ENCODE data around the gene DMKN. TPM values are rescaled to one million over a fixed set of nuclear protein-coding genes. Genes with fewer than 3 reads are reported as not detected.

DMKN gene
- total RNA-seq (150 TPM), polyA plus RNA-seq (ENCODE audit: insufficient read depth, low read depth, low replicate concordance) (137 TPM)
- long read RNA-seq, donor 1, partial matches to known transcripts, result 1,022 of 1,083 reads
- long read RNA-seq, donor 1, other reads (novel, unspliced or antisense), result 53 of 1,083 reads
- long read RNA-seq, donor 2, partial matches to known transcripts, result 0 of 16 reads
- long read RNA-seq, donor 2, other reads (novel, unspliced or antisense), result 0 of 16 reads
- long read RNA-seq, donor 3, partial matches to known transcripts, result 0 of 20 reads
- long read RNA-seq, donor 3, other reads (novel, unspliced or antisense), result 0 of 20 reads
- long read RNA-seq, donor 4, partial matches to known transcripts, result 0 of 7 reads
- long read RNA-seq, donor 4, other reads (novel, unspliced or antisense), result 0 of 7 reads
- long read RNA-seq, donor 5, partial matches to known transcripts, result 0 of 1 reads
- long read RNA-seq, donor 5, other reads (novel, unspliced or antisense), result 0 of 1 reads
- long read RNA-seq, donor 6, transcript DMKN-245 (5 exons, 441 nt), result major isoform, 5 of 37 reads
- long read RNA-seq, donor 6, partial matches to known transcripts, result 0 of 37 reads
- long read RNA-seq, donor 6, other reads (novel, unspliced or antisense), result 6 of 37 reads
- long read RNA-seq, donor 7, partial matches to known transcripts, result 5 of 46 reads
- long read RNA-seq, donor 7, other reads (novel, unspliced or antisense), result 28 of 46 reads
- long read RNA-seq, donor 8, partial matches to known transcripts, result 0 of 16 reads
- long read RNA-seq, donor 8, other reads (novel, unspliced or antisense), result 0 of 16 reads
- long read RNA-seq, donor 9, partial matches to known transcripts, result 0 of 7 reads
- long read RNA-seq, donor 9, other reads (novel, unspliced or antisense), result 0 of 7 reads
- long read RNA-seq, donor 10, partial matches to known transcripts, result 11 of 23 reads
- long read RNA-seq, donor 10, other reads (novel, unspliced or antisense), result 0 of 23 reads

GRCh38 chr19:35513628-35514281 is at the start of gene DMKN:
Gene DMKN (minus strand): TSS chr19:35513649. CDS start chr19:35513475, 174 bp downstream.
- H3K27ac ChIP-seq (ENCODE audit: low read depth in 2 of 2, low read length in 2 of 2), result no peak within 1 kb of the TSS
- TF ChIP-seq CTCF (IDR thresholded peaks at IDR 0.05; ENCODE audit: borderline replicate concordance, extremely low read depth, insufficient read depth), result no peak
- H3K27me3 ChIP-seq (ENCODE audit: control insufficient read depth, insufficient read depth, low read length), result no peaks in the 10 kb centered on the region
- H3K4me3 ChIP-seq (ENCODE audit: low read length in 3 of 3), result no peak within 1 kb of the TSS
- H3K9ac ChIP-seq (ENCODE audit: low read length in 3 of 3), result no peak within 1 kb of the TSS
- intact Hi-C loops (cut with DNase I), result no loop called here
- H3K9me3 ChIP-seq (ENCODE audit: control insufficient read depth in 2 of 3, insufficient read depth in 1 of 3, low read length in 3 of 3), result no peaks in the 10 kb centered on the region
- peaks cover 0 to 7% (median 0%) of the 10 kb centered on the region in 3 donors for H3K4me1 ChIP-seq (ENCODE audit: control insufficient read depth in 2 of 3, insufficient read depth in 2 of 3, low read depth in 1 of 3, low read length in 3 of 3)
- DNase-seq (peak in 2 of 5 donors; percentile 31 to 43), FAIRE-seq (no peak)
- no peaks in the 10 kb centered on the region for H3K36me3 ChIP-seq (ENCODE audit: control insufficient read depth in 2 of 3, insufficient read depth in 3 of 3, low read length in 3 of 3)

- FAIRE-seq, result no peak
- Histone ChIP-seq H3K4me3 (ENCODE audit: low read length in 3 of 3) (no peak overlapping the region), H3K9me3 (ENCODE audit: control insufficient read depth in 2 of 3, insufficient read depth in 1 of 3, low read length in 3 of 3) (no peaks in the 10 kb centered on the region), H3K27ac (ENCODE audit: low read depth in 2 of 2, low read length in 2 of 2) (no peak overlapping the region), H3K27me3 (ENCODE audit: control insufficient read depth, insufficient read depth, low read length) (no peaks in the 10 kb centered on the region), H3K9ac (ENCODE audit: low read length in 3 of 3) (no peak overlapping the region), H3K36me3 (ENCODE audit: control insufficient read depth in 2 of 3, insufficient read depth in 3 of 3, low read length in 3 of 3) (no peaks in the 10 kb centered on the region), H3K4me1 (ENCODE audit: control insufficient read depth in 2 of 3, insufficient read depth in 2 of 3, low read depth in 1 of 3, low read length in 3 of 3) (no peaks in the 10 kb centered on the region)
- intact Hi-C loops (cut with DNase I), result no loop called here
- no peak for DNase-seq
- no peak for TF ChIP-seq CTCF (IDR thresholded peaks at IDR 0.05; ENCODE audit: borderline replicate concordance, extremely low read depth, insufficient read depth)
Observed at GRCh38 chr19:35562776-35563175, 49.3 kb upstream of the DMKN start.

GRCh38 chr19:35562336-35562735 is 48.9 kb upstream of the DMKN start:
- Histone ChIP-seq H3K4me3 (ENCODE audit: low read length in 3 of 3) (no peak overlapping the region), H3K36me3 (ENCODE audit: control insufficient read depth in 2 of 3, insufficient read depth in 3 of 3, low read length in 3 of 3) (no peaks in the 10 kb centered on the region), H3K27ac (ENCODE audit: low read depth in 2 of 2, low read length in 2 of 2) (no peak overlapping the region), H3K9ac (ENCODE audit: low read length in 3 of 3) (no peak overlapping the region), H3K4me1 (ENCODE audit: control insufficient read depth in 2 of 3, insufficient read depth in 2 of 3, low read depth in 1 of 3, low read length in 3 of 3) (peaks cover 0 to 2% (median 0%) of the 10 kb centered on the region in 3 donors), H3K9me3 (ENCODE audit: control insufficient read depth in 2 of 3, insufficient read depth in 1 of 3, low read length in 3 of 3) (no peaks in the 10 kb centered on the region), H3K27me3 (ENCODE audit: control insufficient read depth, insufficient read depth, low read length) (peaks cover 1% of the 10 kb centered on the region)
- no peak for FAIRE-seq
- DNase-seq, result peak in 1 of 5 donors; percentile 18
- intact Hi-C loops (cut with DNase I), result no loop called here
- no peak for TF ChIP-seq CTCF (IDR thresholded peaks at IDR 0.05; ENCODE audit: borderline replicate concordance, extremely low read depth, insufficient read depth)
